Neural progenitor cell (in vitro differentiated cells): ENCODE results near the gene DNAH14. TPM values are rescaled to one million over a fixed set of nuclear protein-coding genes. Genes with fewer than 3 reads are reported as not detected.
A peak's percentile ranks its signal among the peaks of the same experiment; 100 is the strongest.

Experiments
- DNase-seq: peaks from one replicate; pipeline ENCODE4 v3.0.0-alpha.2; 2016; ENCODE audit warnings: low spot score
- H2AFZ ChIP-seq: fragments of 200-600 bp; sonication (generic); replicated peaks from 2 replicates; pipeline ENCODE4 v1.6.1; 2016; ENCODE audit warnings: antibody characterized with exemption
- H3F3A ChIP-seq: fragments of 200-600 bp; sonication (generic); 2 replicates; pipeline ENCODE4 v1.6.1; 2016; ENCODE audit warnings: antibody characterized with exemption, low read depth
- H3K27ac ChIP-seq: fragments of 200-600 bp; sonication (generic); 2 replicates; pipeline ENCODE4 v1.5.1; 2016; ENCODE audit warnings: mild to moderate bottlenecking
- H3K27me3 ChIP-seq: fragments of 200-600 bp; sonication (generic); 2 replicates; pipeline ENCODE4 v1.6.1; 2016; ENCODE audit warnings: mild to moderate bottlenecking, moderate library complexity
- H3K36me3 ChIP-seq: fragments of 200-600 bp; sonication (generic); 2 replicates; pipeline ENCODE4 v1.5.1; 2016
- H3K4me1 ChIP-seq: fragments of 200-600 bp; sonication (generic); 2 replicates; pipeline ENCODE4 v1.6.1; 2016; ENCODE audit warnings: mixed run types
- H3K4me2 ChIP-seq: fragments of 200-600 bp; sonication (generic); 2 replicates; pipeline ENCODE4 v1.6.1; 2016
- H3K4me3 ChIP-seq: fragments of 200-600 bp; sonication (generic); 2 replicates; pipeline ENCODE4 v1.5.1; 2016
- H3K79me2 ChIP-seq: fragments of 200-600 bp; sonication (generic); 2 replicates; pipeline ENCODE4 v1.6.1; 2016; ENCODE audit warnings: low read depth
- H3K9ac ChIP-seq: fragments of 200-600 bp; sonication (generic); 2 replicates; pipeline ENCODE4 v1.6.1; 2016
- H3K9me3 ChIP-seq: fragments of 200-600 bp; sonication (generic); 2 replicates; pipeline ENCODE4 v1.5.1; 2016; ENCODE audit warnings: low read depth
- H4K20me1 ChIP-seq: fragments of 200-600 bp; sonication (generic); 2 replicates; pipeline ENCODE4 v1.6.1; 2016; ENCODE audit warnings: low read depth
- H3K27ac Mint-ChIP-seq: 3 replicates; pipeline ENCODE4 v1.8.0; 2021; ENCODE audit warnings: mixed read lengths
- H3K27me3 Mint-ChIP-seq: 2 replicates; pipeline ENCODE4 v1.8.0; 2022; ENCODE audit warnings: low read depth, mild to moderate bottlenecking, inconsistent platforms, moderate library complexity, mixed read lengths; ENCODE audit not compliant: insufficient read depth
- H3K36me3 Mint-ChIP-seq: 3 replicates; pipeline ENCODE4 v1.8.0; 2021; ENCODE audit warnings: mixed read lengths
- H3K4me1 Mint-ChIP-seq: 3 replicates; pipeline ENCODE4 v1.8.0; 2021; ENCODE audit warnings: mixed read lengths
- H3K4me3 Mint-ChIP-seq: 3 replicates; pipeline ENCODE4 v1.8.0; 2021; ENCODE audit warnings: mild to moderate bottlenecking, moderate library complexity, mixed read lengths
- H3K9me3 Mint-ChIP-seq: 3 replicates; pipeline ENCODE4 v1.8.0; 2020; ENCODE audit warnings: mixed read lengths
- EZH2 ChIP-seq: fragments of 200-600 bp; sonication (generic); IDR thresholded peaks from 2 replicates; pipeline ENCODE4 v1.6.1; 2017; ENCODE audit warnings: antibody characterized with exemption, mild to moderate bottlenecking, moderate library complexity
- EZH2phosphoT487 ChIP-seq: fragments of 200-600 bp; sonication (generic); IDR thresholded peaks from 2 replicates; pipeline ENCODE4 v1.6.1; 2017; ENCODE audit warnings: antibody characterized with exemption
- total RNA-seq: library from RNA; depleted of rRNA; stranded (reverse); fragments of >200 nt; gene quantifications from 2 replicates; pipeline ENCODE4 v1.2.3, GENCODE V29; 2015; ENCODE audit warnings: low replicate concordance
- TF ChIP-seq, protein P1 (sequence below): fragments of 200-600 bp; sonication (generic); IDR thresholded peaks from 2 replicates; pipeline ENCODE4 v1.5.1; 2017; ENCODE audit warnings: antibody characterized with exemption, mild to moderate bottlenecking

DNAH14 gene
- total RNA-seq, 1 donor from 2014 or later, result 118 TPM

- DNase-seq, result no peak
- Mint-ChIP-seq H3K4me1 (no peaks in the 10 kb centered on the region), H3K27me3 (no peaks in the 10 kb centered on the region), H3K36me3 (peaks cover 59% of the 10 kb centered on the region), H3K9me3 (no peaks in the 10 kb centered on the region), H3K4me3 (no peak overlapping the region), H3K27ac (no peak overlapping the region)
- no peak overlapping the region for H3K4me3 ChIP-seq
- peaks cover 18% of the 10 kb centered on the region for H3K36me3 ChIP-seq
- H3K9ac ChIP-seq, result no peak overlapping the region
- no peaks in the 10 kb centered on the region for H3F3A ChIP-seq
- H3K79me2 ChIP-seq, result peaks cover 33% of the 10 kb centered on the region
- no peaks in the 10 kb centered on the region for H3K27me3 ChIP-seq
- H3K9me3 ChIP-seq, result no peaks in the 10 kb centered on the region
- H2AFZ ChIP-seq, result no peak overlapping the region
- H3K4me2 ChIP-seq, result no peak overlapping the region
- peaks cover 19% of the 10 kb centered on the region for H4K20me1 ChIP-seq
- TF ChIP-seq, protein P1, sequence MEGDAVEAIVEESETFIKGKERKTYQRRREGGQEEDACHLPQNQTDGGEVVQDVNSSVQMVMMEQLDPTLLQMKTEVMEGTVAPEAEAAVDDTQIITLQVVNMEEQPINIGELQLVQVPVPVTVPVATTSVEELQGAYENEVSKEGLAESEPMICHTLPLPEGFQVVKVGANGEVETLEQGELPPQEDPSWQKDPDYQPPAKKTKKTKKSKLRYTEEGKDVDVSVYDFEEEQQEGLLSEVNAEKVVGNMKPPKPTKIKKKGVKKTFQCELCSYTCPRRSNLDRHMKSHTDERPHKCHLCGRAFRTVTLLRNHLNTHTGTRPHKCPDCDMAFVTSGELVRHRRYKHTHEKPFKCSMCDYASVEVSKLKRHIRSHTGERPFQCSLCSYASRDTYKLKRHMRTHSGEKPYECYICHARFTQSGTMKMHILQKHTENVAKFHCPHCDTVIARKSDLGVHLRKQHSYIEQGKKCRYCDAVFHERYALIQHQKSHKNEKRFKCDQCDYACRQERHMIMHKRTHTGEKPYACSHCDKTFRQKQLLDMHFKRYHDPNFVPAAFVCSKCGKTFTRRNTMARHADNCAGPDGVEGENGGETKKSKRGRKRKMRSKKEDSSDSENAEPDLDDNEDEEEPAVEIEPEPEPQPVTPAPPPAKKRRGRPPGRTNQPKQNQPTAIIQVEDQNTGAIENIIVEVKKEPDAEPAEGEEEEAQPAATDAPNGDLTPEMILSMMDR, result no peak
- TF ChIP-seq EZH2phosphoT487, result no peak
- no peak for TF ChIP-seq EZH2
- no peak overlapping the region for H3K27ac ChIP-seq
- peaks cover 6% of the 10 kb centered on the region for H3K4me1 ChIP-seq
Measured at GRCh38 chr1:225408249-225408648, 478.8 kb downstream of the DNAH14 start.

DNA sequence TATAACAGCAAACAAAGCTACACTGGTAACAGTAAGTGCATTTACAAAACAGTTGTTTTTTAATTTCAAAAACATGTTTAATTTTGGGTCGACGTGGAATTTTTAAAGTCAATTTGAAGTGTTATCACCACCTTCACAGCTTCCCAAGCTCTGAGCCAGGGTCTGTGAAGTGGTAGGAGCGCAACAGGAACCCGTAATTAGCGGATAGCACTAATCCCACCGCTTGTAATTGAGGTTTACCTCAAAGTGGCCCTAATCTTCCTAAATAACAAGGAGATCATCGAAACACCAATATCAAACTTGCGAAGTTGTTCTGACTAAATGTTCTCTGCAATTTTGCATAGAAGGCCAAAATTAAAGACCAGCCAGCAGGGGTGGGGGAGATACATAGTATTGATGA is 479.6 kb downstream of the DNAH14 start:
- peaks cover 21% of the 10 kb centered on the region for H3K36me3 ChIP-seq
- TF ChIP-seq, protein P1, result no peak
- no peak for TF ChIP-seq EZH2
- TF ChIP-seq EZH2phosphoT487, result no peak
- H3K4me2 ChIP-seq, result no peak overlapping the region
- H3F3A ChIP-seq, result peaks cover 2% of the 10 kb centered on the region
- no peak overlapping the region for H3K27ac Mint-ChIP-seq
- H3K9me3 Mint-ChIP-seq, result no peaks in the 10 kb centered on the region
- peak; percentile 25 for DNase-seq
- peaks cover 61% of the 10 kb centered on the region for H3K36me3 Mint-ChIP-seq
- H3K4me1 Mint-ChIP-seq, result no peaks in the 10 kb centered on the region
- no peaks in the 10 kb centered on the region for H3K27me3 Mint-ChIP-seq
- peaks cover 6% of the 10 kb centered on the region for H3K4me1 ChIP-seq
- H2AFZ ChIP-seq, result no peak overlapping the region
- H3K27ac ChIP-seq, result no peak overlapping the region
- H3K27me3 ChIP-seq, result no peaks in the 10 kb centered on the region
- no peak overlapping the region for H3K9ac ChIP-seq
- H3K4me3 ChIP-seq, result no peak overlapping the region
- no peaks in the 10 kb centered on the region for H3K9me3 ChIP-seq
- peaks cover 41% of the 10 kb centered on the region for H3K79me2 ChIP-seq
- no peak overlapping the region for H3K4me3 Mint-ChIP-seq
- peaks cover 22% of the 10 kb centered on the region for H4K20me1 ChIP-seq

DNA sequence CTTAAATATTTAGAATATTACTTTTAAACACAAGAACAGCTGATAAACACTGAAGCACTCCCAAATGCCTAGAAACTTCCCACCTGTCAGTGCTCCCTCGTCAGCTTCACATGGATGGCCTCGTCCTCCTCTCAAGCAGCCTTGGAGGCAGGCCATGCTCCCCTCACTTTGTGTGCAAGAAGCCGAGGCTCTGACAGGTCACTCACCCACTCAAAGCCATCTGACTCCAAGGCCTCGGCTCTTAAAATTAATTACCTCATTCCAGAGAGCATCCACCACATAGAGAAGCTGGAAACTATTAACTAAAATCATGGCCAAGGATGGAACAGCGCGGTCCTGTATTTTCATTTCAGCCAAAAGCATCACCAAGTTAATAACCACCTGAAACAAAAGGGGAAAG is 480.6 kb downstream of the DNAH14 start:
- no peak overlapping the region for H3K4me2 ChIP-seq
- peaks cover 22% of the 10 kb centered on the region for H4K20me1 ChIP-seq
- H3F3A ChIP-seq, result peaks cover 4% of the 10 kb centered on the region
- peaks cover 48% of the 10 kb centered on the region for H3K79me2 ChIP-seq
- no peak overlapping the region for H2AFZ ChIP-seq
- Mint-ChIP-seq H3K4me1 (no peaks in the 10 kb centered on the region), H3K4me3 (no peak overlapping the region), H3K36me3 (peaks cover 63% of the 10 kb centered on the region), H3K9me3 (no peaks in the 10 kb centered on the region), H3K27ac (no peak overlapping the region), H3K27me3 (no peaks in the 10 kb centered on the region)
- no peak overlapping the region for H3K27ac ChIP-seq
- H3K27me3 ChIP-seq, result no peaks in the 10 kb centered on the region
- no peak overlapping the region for H3K4me3 ChIP-seq
- H3K4me1 ChIP-seq, result peaks cover 6% of the 10 kb centered on the region
- peaks cover 18% of the 10 kb centered on the region for H3K36me3 ChIP-seq
- TF ChIP-seq, protein P1, result no peak
- no peak for TF ChIP-seq EZH2
- TF ChIP-seq EZH2phosphoT487, result no peak
- no peak overlapping the region for H3K9ac ChIP-seq
- no peaks in the 10 kb centered on the region for H3K9me3 ChIP-seq
- no peak for DNase-seq
